Spleen (tissue), 11 donors: ENCODE measurements around the gene GON4L. TPM values are rescaled to one million over a fixed set of nuclear protein-coding genes. Genes with fewer than 3 reads are reported as not detected.
A peak's percentile ranks its signal among the peaks of the same experiment; 100 is the strongest.

Source experiments
- DNase-seq: peaks from one replicate; pipeline ENCODE4 v3.0.0-alpha.2; 2020
- H3K27ac ChIP-seq, 8 donors: fragments of 200-600 bp; sonication (generic) in 7 of 8; 1 replicate in 4 of 8; 2 replicates in 4 of 8; pipeline versions ENCODE4 v1.5.0 to v1.8.0; 2016 to 2021; ENCODE audit warnings: inconsistent platforms in 4 of 8, mild to moderate bottlenecking in 4 of 8, moderate library complexity in 1 of 8
- H3K27me3 ChIP-seq, 7 donors: fragments of 200-600 bp; sonication (generic) in 6 of 7; replicated peaks in 1 of 7; 1 replicate in 4 of 7; 2 replicates in 3 of 7; pipeline versions ENCODE4 v1.5.0 to v1.8.0; 2016 to 2021; ENCODE audit warnings: inconsistent platforms in 3 of 7, mild to moderate bottlenecking in 1 of 7
- H3K36me3 ChIP-seq, 6 donors: fragments of 200-600 bp; sonication (generic) in 5 of 6; 1 replicate in 4 of 6; 2 replicates in 2 of 6; pipeline versions ENCODE4 v1.5.0 to v1.8.0; 2016 to 2021; ENCODE audit warnings: inconsistent platforms in 2 of 6
- H3K4me1 ChIP-seq, 6 donors: fragments of 200-600 bp; sonication (generic) in 5 of 6; 1 replicate in 3 of 6; 2 replicates in 3 of 6; pipeline versions ENCODE4 v1.5.0 to v1.8.0; 2016 to 2021; ENCODE audit warnings: inconsistent platforms in 3 of 6
- H3K4me3 ChIP-seq, 8 donors: fragments of 200-600 bp; sonication (generic) in 7 of 8; 1 replicate in 4 of 8; 2 replicates in 4 of 8; pipeline versions ENCODE4 v1.5.0 to v1.8.0; 2016 to 2021; ENCODE audit warnings: inconsistent platforms in 4 of 8, mild to moderate bottlenecking in 4 of 8, moderate library complexity in 2 of 8
- H3K9me3 ChIP-seq, 8 donors: fragments of 200-600 bp; sonication (generic) in 7 of 8; 1 replicate in 4 of 8; 2 replicates in 4 of 8; pipeline versions ENCODE4 v1.5.0 to v1.8.0; 2016 to 2021; ENCODE audit warnings: inconsistent platforms in 4 of 8
- POLR2A ChIP-seq, 3 donors: fragments of 450-650 bp; IDR thresholded peaks; one replicate each; pipeline ENCODE4 v1.5.1; 2017; ENCODE audit warnings: antibody characterized with exemption in 3 of 3, mild to moderate bottlenecking in 1 of 3
- POLR2AphosphoS5 ChIP-seq, 3 donors: sonication (generic); formaldehyde crosslinking; IDR thresholded peaks; one replicate each; pipeline ENCODE4 v1.5.1; 2017; ENCODE audit warnings: antibody characterized with exemption in 3 of 3
- WGBS, 5 donors: extraction: QIAGEN DNeasy Blood & Tissue Kit in 3 of 5; methylation state at CpG; one replicate each; pipeline versions ENCODE4 v1.1.5 to v1.1.7; 2013 to 2018; 5-methylcytosine and 5-hydroxymethylcytosine counted together
- intact Hi-C: fragments of 100-400 bp; cut with DNase I; formaldehyde crosslinking; loops from one replicate; pipeline ENCODE4 v1.15.0; 2023; ENCODE audit warnings: low total_unique reads
- polyA plus RNA-seq, 3 donors: library from polyadenylated mRNA; stranded (reverse); fragments of 200-250 nt; gene quantifications; one replicate each; pipeline ENCODE4 v1.2.1, GENCODE V29; 2013
- total RNA-seq, 7 donors: library from RNA; depleted of rRNA in 3 of 7; stranded (reverse); fragments of >200 nt in 3 of 7; fragmentation: NEBNext Ultra II Directional in 4 of 7; extraction: Animal tissue kit (Norgen Biotek cat#: 25700) in 4 of 7; gene quantifications; one replicate each; pipeline versions ENCODE4 v1.1.0 to v1.2.1, GENCODE V29; 2016 to 2021
- TF ChIP-seq, protein P1 (sequence below), 11 experiments: fragments of 200-600 bp in 7 of 11; fragments of 450-650 bp in 4 of 11; sonication (generic) in 4 of 11; IDR thresholded peaks in 8 of 11; conservative IDR thresholded peaks in 3 of 11; 1 replicate in 7 of 11; 2 replicates in 4 of 11; pipeline versions ENCODE4 v1.4.0 to v1.8.0; 2016 to 2021; ENCODE audit warnings: antibody characterized with exemption in 11 of 11, inconsistent platforms in 4 of 11, mild to moderate bottlenecking in 1 of 11
- donor health status: healthy with polysubstance abuse.
- donor health status: DM: no; HTN: no; CAD: no; lungs with moderate emphysema.
- donor health status: DM: no; HTN: no; CAD: no.
- donor health status: Bipolar disorder and iron deficiency.
- donor health status: healthy.
- donor health status: DM: no; HTN: no; CAD: no.
- donor health status: DM: yes; HTN: yes; CAD: no.

Gene GON4L
- total and polyA plus RNA-seq, 10 donors, result 12.3 to 103 (median 66.2) TPM

- 89 to 97% (median 95%) methylated on average over 1 of the region's 1 CpG for WGBS, 5 donors
- no peak for TF ChIP-seq POLR2A (IDR thresholded peaks at IDR 0.05)
- TF ChIP-seq, protein P1, sequence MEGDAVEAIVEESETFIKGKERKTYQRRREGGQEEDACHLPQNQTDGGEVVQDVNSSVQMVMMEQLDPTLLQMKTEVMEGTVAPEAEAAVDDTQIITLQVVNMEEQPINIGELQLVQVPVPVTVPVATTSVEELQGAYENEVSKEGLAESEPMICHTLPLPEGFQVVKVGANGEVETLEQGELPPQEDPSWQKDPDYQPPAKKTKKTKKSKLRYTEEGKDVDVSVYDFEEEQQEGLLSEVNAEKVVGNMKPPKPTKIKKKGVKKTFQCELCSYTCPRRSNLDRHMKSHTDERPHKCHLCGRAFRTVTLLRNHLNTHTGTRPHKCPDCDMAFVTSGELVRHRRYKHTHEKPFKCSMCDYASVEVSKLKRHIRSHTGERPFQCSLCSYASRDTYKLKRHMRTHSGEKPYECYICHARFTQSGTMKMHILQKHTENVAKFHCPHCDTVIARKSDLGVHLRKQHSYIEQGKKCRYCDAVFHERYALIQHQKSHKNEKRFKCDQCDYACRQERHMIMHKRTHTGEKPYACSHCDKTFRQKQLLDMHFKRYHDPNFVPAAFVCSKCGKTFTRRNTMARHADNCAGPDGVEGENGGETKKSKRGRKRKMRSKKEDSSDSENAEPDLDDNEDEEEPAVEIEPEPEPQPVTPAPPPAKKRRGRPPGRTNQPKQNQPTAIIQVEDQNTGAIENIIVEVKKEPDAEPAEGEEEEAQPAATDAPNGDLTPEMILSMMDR (IDR thresholded peaks at IDR 0.05 in 8 of 11, conservative IDR thresholded peaks at IDR 0.05 in 3 of 11), result no peak
- TF ChIP-seq POLR2AphosphoS5 (IDR thresholded peaks at IDR 0.05), result no peak
- peaks cover 3 to 100% (median 87%) of the 10 kb centered on the region in 6 donors for H3K36me3 ChIP-seq
- H3K9me3 ChIP-seq, result no peaks in the 10 kb centered on the region
- H3K27me3 ChIP-seq, result no peaks in the 10 kb centered on the region
- no peak for DNase-seq
- no peak overlapping the region for H3K4me3 ChIP-seq
- intact Hi-C loops, result no loop called here
- peaks cover 0 to 7% (median 0%) of the 10 kb centered on the region in 6 donors for H3K4me1 ChIP-seq
- H3K27ac ChIP-seq, result peak overlapping the region in 3 of 8 donors; percentile 54 to 68 (median 66)
These were observed 40.7 kb downstream of the GON4L start for GRCh38 chr1:155816351-155816750.

DNA sequence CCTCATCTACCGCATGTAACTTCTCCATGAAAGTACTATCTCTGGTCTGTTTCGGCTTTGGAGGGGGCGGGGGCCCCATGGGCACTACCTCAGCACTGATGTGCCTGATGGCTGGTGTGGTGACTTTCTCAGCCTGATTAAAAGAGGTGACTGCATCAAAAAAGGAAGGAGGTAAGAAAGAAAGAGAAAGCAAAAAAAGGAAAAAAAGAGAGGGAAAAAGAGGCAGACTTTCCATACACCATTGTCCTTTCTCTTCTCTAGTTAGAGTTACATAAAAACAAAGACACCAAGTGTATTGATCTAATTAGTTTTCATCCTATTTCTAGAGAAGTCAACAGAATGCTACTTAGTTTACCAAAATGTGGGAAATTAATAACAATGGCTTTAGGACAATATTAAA, 43.3 kb downstream of the GON4L start:
- TF ChIP-seq POLR2A (IDR thresholded peaks at IDR 0.05) (no peak), POLR2AphosphoS5 (IDR thresholded peaks at IDR 0.05) (no peak)
- TF ChIP-seq, protein P1 (IDR thresholded peaks at IDR 0.05 in 8 of 11, conservative IDR thresholded peaks at IDR 0.05 in 3 of 11), result no peak

GRCh38 chr1:155812878-155813277, 44.1 kb downstream of the GON4L start:
- H3K36me3 ChIP-seq, result peaks cover 0 to 90% (median 62%) of the 10 kb centered on the region in 6 donors
- no peak overlapping the region for H3K27ac ChIP-seq
- peaks cover 0 to 14% (median 9%) of the 10 kb centered on the region in 6 donors for H3K4me1 ChIP-seq
- intact Hi-C loops, result no loop called here
- TF ChIP-seq, protein P1 (IDR thresholded peaks at IDR 0.05 in 8 of 11, conservative IDR thresholded peaks at IDR 0.05 in 3 of 11), result no peak
- TF ChIP-seq POLR2AphosphoS5 (IDR thresholded peaks at IDR 0.05), result no peak
- TF ChIP-seq POLR2A (IDR thresholded peaks at IDR 0.05), result no peak
- H3K9me3 ChIP-seq, result no peaks in the 10 kb centered on the region
- H3K4me3 ChIP-seq, result no peak overlapping the region
- WGBS, 5 donors, result 77 to 89% (median 83%) methylated on average over 1 of the region's 1 CpG
- no peak for DNase-seq
- no peaks in the 10 kb centered on the region for H3K27me3 ChIP-seq

More for the DNA sequence above, 43.3 kb downstream of the GON4L start:
- Histone ChIP-seq H3K4me3 (no peak overlapping the region), H3K27me3 (no peaks in the 10 kb centered on the region), H3K4me1 (peaks cover 0 to 13% (median 6%) of the 10 kb centered on the region in 6 donors), H3K36me3 (peaks cover 0 to 90% (median 66%) of the 10 kb centered on the region in 6 donors), H3K9me3 (no peaks in the 10 kb centered on the region), H3K27ac (no peak overlapping the region)
- intact Hi-C loops, result no loop called here
- no peak for DNase-seq
- WGBS, 5 donors, result 94 to 98% (median 96%) methylated on average over 3 of the region's 3 CpGs

GRCh38 chr1:155809088-155809487, 47.9 kb downstream of the GON4L start:
- no peak for TF ChIP-seq POLR2A (IDR thresholded peaks at IDR 0.05)
- TF ChIP-seq, protein P1 (IDR thresholded peaks at IDR 0.05 in 8 of 11, conservative IDR thresholded peaks at IDR 0.05 in 3 of 11), result no peak
- TF ChIP-seq POLR2AphosphoS5 (IDR thresholded peaks at IDR 0.05), result no peak
- peaks cover 0 to 12% (median 9%) of the 10 kb centered on the region in 6 donors for H3K4me1 ChIP-seq
- H3K4me3 ChIP-seq, result no peak overlapping the region
- H3K27ac ChIP-seq, result peak overlapping the region in 5 of 8 donors; percentile 1 to 45 (median 31)
- 13 to 39% (median 23%) methylated on average over 1 of the region's 1 CpG for WGBS, 5 donors
- H3K9me3 ChIP-seq, result no peaks in the 10 kb centered on the region
- DNase-seq, result no peak
- H3K27me3 ChIP-seq, result no peaks in the 10 kb centered on the region
- H3K36me3 ChIP-seq, result peaks cover 0 to 90% (median 60%) of the 10 kb centered on the region in 6 donors
- intact Hi-C loops, result no loop called here
